ENCODE results near the gene CCBE1.

DNA sequence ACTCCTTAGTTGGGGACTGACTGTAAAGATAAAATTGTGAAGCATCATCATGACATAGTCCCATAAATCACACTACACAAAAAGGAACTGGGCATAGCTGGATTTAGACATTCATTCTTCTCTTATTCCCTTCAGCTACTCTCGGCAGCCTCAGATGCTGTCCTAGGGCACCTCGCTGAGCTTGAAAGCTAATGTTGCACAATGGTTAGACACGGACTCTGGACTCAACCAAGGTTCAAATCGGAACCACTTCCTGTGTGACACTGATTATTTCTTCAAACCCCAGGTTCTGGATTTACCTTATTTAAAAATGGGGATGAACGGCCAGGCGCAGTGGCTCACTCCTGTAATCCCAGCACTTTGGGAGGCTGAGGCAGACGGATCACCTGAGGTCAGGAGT lies 89.8 kb downstream of the CCBE1 start:
- TF ChIP-seq, protein P1, sequence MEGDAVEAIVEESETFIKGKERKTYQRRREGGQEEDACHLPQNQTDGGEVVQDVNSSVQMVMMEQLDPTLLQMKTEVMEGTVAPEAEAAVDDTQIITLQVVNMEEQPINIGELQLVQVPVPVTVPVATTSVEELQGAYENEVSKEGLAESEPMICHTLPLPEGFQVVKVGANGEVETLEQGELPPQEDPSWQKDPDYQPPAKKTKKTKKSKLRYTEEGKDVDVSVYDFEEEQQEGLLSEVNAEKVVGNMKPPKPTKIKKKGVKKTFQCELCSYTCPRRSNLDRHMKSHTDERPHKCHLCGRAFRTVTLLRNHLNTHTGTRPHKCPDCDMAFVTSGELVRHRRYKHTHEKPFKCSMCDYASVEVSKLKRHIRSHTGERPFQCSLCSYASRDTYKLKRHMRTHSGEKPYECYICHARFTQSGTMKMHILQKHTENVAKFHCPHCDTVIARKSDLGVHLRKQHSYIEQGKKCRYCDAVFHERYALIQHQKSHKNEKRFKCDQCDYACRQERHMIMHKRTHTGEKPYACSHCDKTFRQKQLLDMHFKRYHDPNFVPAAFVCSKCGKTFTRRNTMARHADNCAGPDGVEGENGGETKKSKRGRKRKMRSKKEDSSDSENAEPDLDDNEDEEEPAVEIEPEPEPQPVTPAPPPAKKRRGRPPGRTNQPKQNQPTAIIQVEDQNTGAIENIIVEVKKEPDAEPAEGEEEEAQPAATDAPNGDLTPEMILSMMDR (IDR thresholded peaks at IDR 0.05; ENCODE audit: insufficient read depth, low read depth, low read length) = no peak
- no peak for TF ChIP-seq EZH2 (IDR thresholded peaks at IDR 0.05; ENCODE audit: insufficient read depth, low read length)
